Peyer's patch (tissue), 4 donors: ENCODE results near the gene AURKB.

Experiments used
- CTCF ChIP-seq, 6 experiments: fragments of 450-650 bp in 4 of 6; fragments of 200-600 bp in 2 of 6; sonication (generic) in 1 of 6; IDR thresholded peaks; one replicate each; pipeline ENCODE4 v1.5.1; 2017 to 2019; ENCODE audit warnings: antibody characterized with exemption in 6 of 6, mild to moderate bottlenecking in 3 of 6, moderate library complexity in 1 of 6
- POLR2A ChIP-seq, 2 donors: fragments of 450-650 bp; IDR thresholded peaks; one replicate each; pipeline ENCODE4 v1.5.1; 2017; ENCODE audit warnings: antibody characterized with exemption in 2 of 2, mild to moderate bottlenecking in 2 of 2, moderate library complexity in 2 of 2

GRCh38 chr17:8187517-8188262 is 22.7 kb downstream of the AURKB start:
- TF ChIP-seq CTCF (IDR thresholded peaks at IDR 0.05) = no peak
- TF ChIP-seq POLR2A (IDR thresholded peaks at IDR 0.05) = peak; percentile 19 to 53
